ENCODE data around the gene ATP5IF1. TPM values are rescaled to one million over a fixed set of nuclear protein-coding genes. Genes with fewer than 3 reads are reported as not detected.

ATP5IF1 gene
- total and polyA plus RNA-seq, 2 donors (not counting 1 experiment from before 2014, with no cell fraction given) = 88.1 to 128 TPM

- no peaks in the 10 kb centered on the region for H3K4me1 ChIP-seq (ENCODE audit: control insufficient read depth in 2 of 2, insufficient read depth in 2 of 2, low read length in 2 of 2)
- peaks cover 0 to 20% of the 10 kb centered on the region in 2 experiments for H3K36me3 ChIP-seq (replicated peaks in 1 of 2; ENCODE audit: control extremely low read depth in 1 of 2, control insufficient read depth in 1 of 2, extremely low read depth in 1 of 2, insufficient read depth in 2 of 2, low read length in 1 of 2)
- TF ChIP-seq, protein P1, sequence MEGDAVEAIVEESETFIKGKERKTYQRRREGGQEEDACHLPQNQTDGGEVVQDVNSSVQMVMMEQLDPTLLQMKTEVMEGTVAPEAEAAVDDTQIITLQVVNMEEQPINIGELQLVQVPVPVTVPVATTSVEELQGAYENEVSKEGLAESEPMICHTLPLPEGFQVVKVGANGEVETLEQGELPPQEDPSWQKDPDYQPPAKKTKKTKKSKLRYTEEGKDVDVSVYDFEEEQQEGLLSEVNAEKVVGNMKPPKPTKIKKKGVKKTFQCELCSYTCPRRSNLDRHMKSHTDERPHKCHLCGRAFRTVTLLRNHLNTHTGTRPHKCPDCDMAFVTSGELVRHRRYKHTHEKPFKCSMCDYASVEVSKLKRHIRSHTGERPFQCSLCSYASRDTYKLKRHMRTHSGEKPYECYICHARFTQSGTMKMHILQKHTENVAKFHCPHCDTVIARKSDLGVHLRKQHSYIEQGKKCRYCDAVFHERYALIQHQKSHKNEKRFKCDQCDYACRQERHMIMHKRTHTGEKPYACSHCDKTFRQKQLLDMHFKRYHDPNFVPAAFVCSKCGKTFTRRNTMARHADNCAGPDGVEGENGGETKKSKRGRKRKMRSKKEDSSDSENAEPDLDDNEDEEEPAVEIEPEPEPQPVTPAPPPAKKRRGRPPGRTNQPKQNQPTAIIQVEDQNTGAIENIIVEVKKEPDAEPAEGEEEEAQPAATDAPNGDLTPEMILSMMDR (IDR thresholded peaks at IDR 0.05) = no peak
- no peak for TF ChIP-seq EZH2 (IDR thresholded peaks at IDR 0.05; ENCODE audit: borderline replicate concordance, insufficient read depth, low read depth, low read length, poor library complexity, severe bottlenecking)
- intact Hi-C loops (cut with micrococcal nuclease) = no loop called here
- H3K9me3 ChIP-seq (ENCODE audit: control extremely low read depth in 1 of 3, control insufficient read depth in 2 of 3, insufficient read depth in 1 of 3, low read length in 2 of 3) = no peaks in the 10 kb centered on the region
- no peak overlapping the region for H3K4me3 ChIP-seq (ENCODE audit: control extremely low read depth in 1 of 5, extremely low read depth in 1 of 5, insufficient read depth in 1 of 5, low read depth in 2 of 5, low read length in 4 of 5)
- Mint-ChIP-seq H3K27me3 (no peaks in the 10 kb centered on the region), H3K27ac (no peak overlapping the region), H3K4me1 (no peaks in the 10 kb centered on the region), H3K9me3 (ENCODE audit: insufficient read depth) (no peaks in the 10 kb centered on the region), H3K4me3 (no peak overlapping the region)
- DNase-seq (no peak), ATAC-seq (ENCODE audit: low read depth) (no peak)
- 97% methylated on average over 13 of the region's 14 CpGs for WGBS (ENCODE audit: insufficient coverage)
- CTCF ChIA-PET = no interaction called here
- POLR2A ChIA-PET = interaction anchor here (0.6 kb wide), 1 partner anchor 38 kb away, joined by 4 read pairs; no protein-coding TSS in a partner anchor
- H3K27ac ChIP-seq (ENCODE audit: low read length in 2 of 2) = no peak overlapping the region
- H3K4me2 ChIP-seq (replicated peaks; ENCODE audit: low read depth, low read length, poor library complexity, severe bottlenecking) = no peak overlapping the region
- H3K27me3 ChIP-seq (replicated peaks in 1 of 4; ENCODE audit: control extremely low read depth in 1 of 4, control insufficient read depth in 3 of 4, insufficient read depth in 4 of 4, low read length in 3 of 4) = no peaks in the 10 kb centered on the region
- H2AFZ ChIP-seq (ENCODE audit: insufficient read depth, low read depth, low read length, poor library complexity, severe bottlenecking) = no peak overlapping the region
- H3K79me2 ChIP-seq (ENCODE audit: control insufficient read depth, insufficient read depth, low read length) = no peaks in the 10 kb centered on the region
- H4K20me1 ChIP-seq (ENCODE audit: control insufficient read depth, insufficient read depth, low read length, poor library complexity, severe bottlenecking) = no peaks in the 10 kb centered on the region
- no peak overlapping the region for H3K9ac ChIP-seq (ENCODE audit: low read length)
These were observed 45.9 kb downstream of the ATP5IF1 start for GRCh38 chr1:28281608-28282425.
